ENCODE measurements around the gene TIMM22.
A peak's percentile ranks its signal among the peaks of the same experiment; 100 is the strongest.
"Not testable (repeated sequence)": the region's sequence is repeated elsewhere in the genome, so short reads cannot be mapped to it uniquely, and the experiment has no call there.

The TIMM22 gene

GRCh38 chr17:996554-997344 lies at the start of gene TIMM22:
TSS of gene TIMM22 (plus strand) at chr17:997129. CDS start at chr17:997143, 14 bp downstream.
- peak; percentile 95 for DNase-seq

GRCh38 chr17:948284-948852 lies 48.6 kb upstream of the TIMM22 start:
- no peak for DNase-seq

GRCh38 chr17:949623-950303 lies 47.2 kb upstream of the TIMM22 start:
- no peak for DNase-seq

GRCh38 chr17:951325-952132 lies 45.4 kb upstream of the TIMM22 start:
- no peak for DNase-seq

- not testable (repeated sequence) for DNase-seq
These were observed 44.3 kb upstream of the TIMM22 start for GRCh38 chr17:952592-952991.

GRCh38 chr17:953767-954166 lies 43.2 kb upstream of the TIMM22 start:
- no peak for DNase-seq

GRCh38 chr17:954431-955164 lies 42.3 kb upstream of the TIMM22 start:
- no peak for DNase-seq

GRCh38 chr17:956905-957304 lies 40.0 kb upstream of the TIMM22 start:
- no peak for DNase-seq

GRCh38 chr17:957856-958421 lies 39.0 kb upstream of the TIMM22 start:
- DNase-seq: no peak

GRCh38 chr17:958712-959451 lies 38.0 kb upstream of the TIMM22 start:
- no peak for DNase-seq

- no peak for DNase-seq
These were observed 34.8 kb upstream of the TIMM22 start for GRCh38 chr17:962166-962565.

- no peak for DNase-seq
These were observed 34.3 kb upstream of the TIMM22 start for GRCh38 chr17:962670-963069.

- DNase-seq: no peak
These were observed 32.1 kb upstream of the TIMM22 start for GRCh38 chr17:964876-965275.

- no peak for DNase-seq
These were observed 31.5 kb upstream of the TIMM22 start for GRCh38 chr17:965311-965989.

GRCh38 chr17:967122-967521 lies 29.8 kb upstream of the TIMM22 start:
- DNase-seq: no peak

GRCh38 chr17:968812-969730 lies 27.9 kb upstream of the TIMM22 start:
- DNase-seq: no peak

GRCh38 chr17:969811-970355 lies 27.0 kb upstream of the TIMM22 start:
- DNase-seq: no peak

GRCh38 chr17:970364-970763 lies 26.6 kb upstream of the TIMM22 start:
- DNase-seq: no peak

GRCh38 chr17:971861-972260 lies 25.1 kb upstream of the TIMM22 start:
- DNase-seq: not testable (repeated sequence)

Measured in activated CD4-positive, alpha-beta T cell treated with anti-CD3 and anti-CD28 coated beads, Interleukin-10, Interleukin-2, amounts not matched to agents 100 ng/mL and 50 ng/mL, durations not matched to agents 16 hours and 8 hours (primary cell).